GM19035 (cell line): ENCODE data around the gene ZDHHC16.

Source experiments
- ATAC-seq: cut with Tn5 transposase; IDR thresholded peaks from one replicate; pipeline ENCODE4 v1.9.1; 2021; ENCODE audit not compliant: unreplicated experiment

Gene ZDHHC16

DNA sequence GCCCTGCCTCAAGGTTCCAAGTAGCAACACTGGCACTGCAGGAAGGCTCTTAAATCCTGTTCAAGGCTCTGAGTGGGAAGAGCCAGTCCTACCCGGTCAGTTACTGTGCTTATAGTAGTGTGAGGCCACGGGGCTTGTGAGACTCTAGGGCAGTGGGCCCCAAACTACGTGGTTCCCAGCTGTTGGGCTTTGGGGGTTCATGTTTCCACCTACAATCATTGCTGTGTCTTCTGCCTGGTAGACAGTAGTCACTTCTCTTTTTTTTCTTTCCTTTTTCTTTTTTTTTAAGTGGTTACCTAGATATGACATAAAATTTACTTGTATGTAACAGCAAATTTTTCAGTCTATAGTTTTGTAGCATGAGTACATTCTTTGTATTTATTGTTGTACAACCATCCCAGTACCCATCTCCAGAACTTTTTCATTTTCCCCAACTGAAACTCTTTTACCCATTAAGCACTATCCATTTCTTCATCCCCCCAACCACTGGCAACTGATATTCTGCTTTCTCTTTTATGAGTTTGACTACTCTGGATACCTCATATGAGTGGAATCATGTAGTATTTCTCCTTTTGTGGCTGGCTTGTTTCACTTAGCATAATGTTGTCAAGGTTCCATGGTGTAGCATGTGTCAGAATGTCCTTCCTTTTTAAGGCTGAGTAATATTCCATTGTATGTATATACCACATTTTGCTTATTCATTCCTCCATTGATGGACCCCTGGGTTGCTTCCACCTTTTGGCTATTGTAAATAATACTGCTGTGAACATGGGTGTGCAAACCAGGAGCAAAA lies 60.4 kb downstream of the ZDHHC16 start:
- no peak for ATAC-seq
